HG03039 (cell line): Measurements from ENCODE around the gene TMEM200A.

Experiments used
- ATAC-seq: cut with Tn5 transposase; IDR thresholded peaks from one replicate; pipeline ENCODE4 v1.9.1; 2021; ENCODE audit warnings: mild to moderate bottlenecking, moderate library complexity; ENCODE audit not compliant: unreplicated experiment

TMEM200A gene

DNA sequence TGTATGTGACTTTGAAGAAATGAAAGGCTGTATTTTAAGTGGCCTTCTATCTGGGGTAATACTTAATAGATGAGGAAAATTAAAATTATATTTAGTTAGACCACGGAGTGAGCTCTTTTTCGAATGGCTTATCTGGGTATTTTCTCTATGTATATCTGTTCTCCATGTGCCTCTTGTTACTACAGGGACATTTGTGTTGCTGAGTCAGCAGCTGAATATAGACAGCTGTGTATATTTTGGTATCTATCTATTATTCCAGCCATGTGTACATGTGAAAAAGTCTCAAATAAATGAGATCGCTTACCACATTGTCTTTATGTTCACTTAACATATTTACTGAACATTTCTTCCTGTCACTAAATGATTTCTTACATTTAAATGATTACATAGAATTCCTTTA lies 57.2 kb downstream of the TMEM200A start:
- no peak for ATAC-seq

GRCh38 chr6:130424710-130425109 lies 58.9 kb downstream of the TMEM200A start:
- ATAC-seq: no peak

DNA sequence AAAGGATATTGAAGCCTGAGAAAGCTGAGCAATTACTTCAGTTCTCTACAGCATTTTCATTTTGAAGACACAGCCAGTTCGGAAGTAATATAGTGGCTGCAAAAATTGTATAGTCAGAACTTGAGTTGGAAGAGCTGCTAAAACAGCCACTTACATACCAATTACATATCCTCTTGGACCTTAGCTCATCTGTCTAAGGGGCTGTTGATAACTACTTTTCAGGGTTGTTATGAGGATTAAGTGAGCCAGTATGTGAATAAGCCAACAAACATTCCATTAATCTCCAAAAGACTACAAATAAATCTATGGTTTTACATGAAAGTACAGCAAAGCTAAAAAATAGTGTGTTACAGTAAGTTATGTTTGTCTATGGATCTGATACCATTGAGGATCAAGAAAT lies 59.7 kb downstream of the TMEM200A start:
- no peak for ATAC-seq

- ATAC-seq: no peak
These were observed 60.4 kb downstream of the TMEM200A start for GRCh38 chr6:130426066-130426721.

DNA sequence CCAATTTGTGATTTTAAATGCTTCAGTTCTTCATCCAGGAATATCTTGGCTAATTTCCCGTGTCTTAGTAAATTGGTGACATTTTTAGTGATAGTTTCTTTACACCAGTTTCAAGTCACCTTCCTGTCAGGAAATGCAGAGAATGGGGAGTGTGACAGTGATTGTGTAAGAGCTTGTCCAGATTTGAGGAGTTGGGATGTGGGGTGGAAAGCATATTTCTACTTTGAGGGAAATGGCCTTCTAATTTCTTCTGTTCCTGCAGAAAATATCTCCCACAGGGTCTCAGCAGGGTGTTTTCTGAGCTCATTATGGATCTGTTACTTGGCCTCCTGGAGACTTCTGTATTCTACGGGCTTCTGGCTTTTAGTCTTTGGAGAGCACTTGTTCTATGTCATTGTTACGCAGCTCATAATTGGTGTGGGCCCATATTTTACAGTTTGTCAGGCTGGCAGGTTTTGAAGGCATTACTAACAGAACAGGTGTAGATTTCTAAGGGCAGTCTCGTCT lies 65.6 kb downstream of the TMEM200A start:
- ATAC-seq: no peak

- ATAC-seq: no peak
These were observed 67.0 kb downstream of the TMEM200A start for GRCh38 chr6:130432838-130433237.

GRCh38 chr6:130434174-130434873 lies 68.5 kb downstream of the TMEM200A start:
- ATAC-seq: no peak

- ATAC-seq: no peak
These were observed 69.4 kb downstream of the TMEM200A start for GRCh38 chr6:130435181-130435580.

GRCh38 chr6:130437961-130438360 lies 72.1 kb downstream of the TMEM200A start:
- no peak for ATAC-seq

- no peak for ATAC-seq
These were observed 81.6 kb downstream of the TMEM200A start for GRCh38 chr6:130447374-130447773.

GRCh38 chr6:130452336-130452735 lies 86.5 kb downstream of the TMEM200A start:
- ATAC-seq: no peak

DNA sequence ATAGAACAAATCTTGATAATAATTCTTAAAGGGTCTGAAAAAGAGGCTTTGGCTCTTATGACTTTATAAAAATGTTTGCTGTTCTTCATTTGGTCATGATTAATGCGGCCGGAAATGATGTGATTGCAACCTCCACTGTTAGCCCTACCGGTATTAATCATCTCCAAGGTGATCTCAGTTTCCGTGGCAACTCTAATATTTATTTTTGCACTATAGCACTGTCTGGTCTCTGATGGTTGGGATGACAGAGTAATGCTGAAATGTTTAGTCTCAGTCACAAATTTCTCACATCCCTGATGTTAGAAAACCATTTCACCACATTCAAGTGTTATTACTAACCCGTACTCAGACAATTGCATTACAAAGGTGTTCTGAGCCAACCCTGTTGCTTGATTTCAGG lies 87.4 kb downstream of the TMEM200A start:
- no peak for ATAC-seq

DNA sequence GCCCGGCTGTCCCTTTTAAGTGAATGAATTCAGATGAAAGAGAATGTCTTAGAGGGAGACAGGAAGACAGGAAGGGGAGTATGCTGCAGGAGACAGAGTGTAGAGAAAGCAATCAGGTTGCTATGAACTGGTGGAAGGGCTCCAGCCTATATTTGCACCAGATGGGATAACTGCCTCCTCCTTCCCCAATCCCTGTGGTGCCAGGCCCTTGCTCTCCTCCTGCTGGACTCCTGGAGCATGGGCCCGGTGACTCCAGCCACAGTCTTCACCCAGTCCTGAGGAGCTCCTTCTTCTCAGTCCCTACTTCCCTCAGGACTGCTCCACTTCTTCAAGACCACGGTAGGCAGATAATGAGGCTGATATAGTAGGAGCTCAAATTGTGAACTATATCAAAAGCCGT lies 91.8 kb downstream of the TMEM200A start:
- ATAC-seq: no peak

GRCh38 chr6:130459316-130459715 lies 93.5 kb downstream of the TMEM200A start:
- ATAC-seq: no peak

- no peak for ATAC-seq
These were observed 95.1 kb downstream of the TMEM200A start for GRCh38 chr6:130460934-130461333.

GRCh38 chr6:130466052-130466747 lies 100.4 kb downstream of the TMEM200A start:
- ATAC-seq: no peak

GRCh38 chr6:130466748-130467061 lies 100.9 kb downstream of the TMEM200A start:
- ATAC-seq: no peak

- no peak for ATAC-seq
These were observed 101.6 kb downstream of the TMEM200A start for GRCh38 chr6:130467146-130468050.

DNA sequence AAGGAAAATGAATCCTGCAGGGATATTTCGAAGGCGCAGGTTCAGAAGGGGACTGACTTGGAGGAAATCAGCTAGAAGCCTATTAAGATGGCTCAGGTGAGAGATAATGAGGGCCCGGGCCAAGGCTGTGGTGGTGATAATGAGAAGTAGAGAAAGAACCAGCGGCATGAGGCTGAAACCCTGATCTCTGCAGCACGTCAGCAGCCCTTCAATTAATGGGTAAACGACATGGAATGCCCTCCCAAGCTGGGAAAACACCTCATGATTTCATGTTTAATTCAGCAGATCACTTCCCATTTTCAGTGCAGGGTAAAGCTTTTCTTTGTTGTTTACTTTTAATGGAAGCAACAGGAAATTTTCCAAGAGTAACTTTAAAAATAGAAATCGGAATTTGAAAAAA lies 104.9 kb downstream of the TMEM200A start:
- no peak for ATAC-seq

DNA sequence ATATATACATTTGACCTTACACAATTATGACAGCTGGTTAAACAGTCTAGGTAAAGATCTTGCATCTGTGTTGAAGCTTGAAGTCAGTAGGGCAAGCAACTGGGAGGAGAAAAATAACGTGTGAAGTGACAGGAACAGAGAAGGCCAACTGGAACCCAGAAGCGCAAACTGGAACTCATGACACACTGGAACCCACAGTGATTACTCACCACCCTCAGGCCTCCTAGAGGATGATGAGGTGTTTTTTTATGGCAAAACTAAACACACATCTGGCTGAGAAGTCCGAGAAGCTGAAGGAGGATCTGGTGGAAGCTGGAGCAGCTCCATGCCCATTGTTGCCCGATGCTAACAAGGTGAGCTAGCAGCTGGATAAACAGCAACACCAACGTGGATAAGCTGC lies 108.1 kb downstream of the TMEM200A start:
- ATAC-seq: no peak
